GM12878 (cell line): Measurements from ENCODE around the gene BCKDHB. TPM values are rescaled to one million over a fixed set of nuclear protein-coding genes. Genes with fewer than 3 reads are reported as not detected.

Experiments used
- ATAC-seq: fragments of 200-7000 bp; cut with Tn5 transposase; 3 replicates; pipeline ENCODE4 v1.9.1; 2020; ENCODE audit warnings: mild to moderate bottlenecking, moderate library complexity
- BruUV-seq: library from RNA; stranded (reverse); fragments of 400-500 nt; replicated peaks from 2 replicates; lab custom pipeline; 2021; lab: Mats Ljungman, UMichigan
- CTCF ChIA-PET: fragments of 300-600 bp; sonication (Branson Sonifier 250); formaldehyde crosslinking; extraction: SDS; loops from one replicate; lab custom pipeline; 2021; ENCODE audit warnings: inconsistent platforms; lab: Yijun Ruan, JAX
- POLR2A ChIA-PET: fragments of 350-600 bp; formaldehyde crosslinking; extraction: SDS; loops from one replicate; lab custom pipeline; 2021; ENCODE audit warnings: inconsistent platforms; lab: Charles Lee
- RAD21 ChIA-PET: fragments of 300-600 bp; sonication (Branson Sonifier 250); formaldehyde crosslinking; loops from one replicate; lab custom pipeline; 2023; ENCODE audit warnings: antibody characterized with exemption; ENCODE audit not compliant: unreplicated experiment; lab: Charles Lee
- SMC1A ChIA-PET: fragments of 300-600 bp; sonication (Branson Sonifier 250); formaldehyde crosslinking; loops from one replicate; lab custom pipeline; 2023; ENCODE audit not compliant: unreplicated experiment, uncharacterized antibody; lab: Charles Lee
- DNase-seq: peaks from one replicate; pipeline ENCODE4 v3.0.0-alpha.2; 2011; ENCODE audit warnings: low read depth, low spot score
- FAIRE-seq: peaks from 3 replicates; lab custom pipeline; 2011; peaks lifted over from hg19 to GRCh38; lab: Jason Lieb, UNC
- H2AFZ ChIP-seq: 2 replicates; pipeline ENCODE4 v1.6.0; 2011; ENCODE audit warnings: low read depth, low read length, control low read depth; ENCODE audit not compliant: control insufficient read depth
- H3K27ac ChIP-seq: 2 replicates; pipeline ENCODE4 v1.5.1; 2011; ENCODE audit warnings: control low read depth; ENCODE audit not compliant: control insufficient read depth, insufficient read depth
- H3K27me3 ChIP-seq, 2 experiments: replicated peaks in 1 of 2; 2 replicates each; pipeline versions ENCODE4 v1.6.0 to v1.6.1; 2011; ENCODE audit warnings: low read length in 1 of 2; ENCODE audit not compliant: control insufficient read depth in 2 of 2, insufficient read depth in 2 of 2
- H3K36me3 ChIP-seq, 2 experiments: 2 replicates each; pipeline ENCODE4 v1.5.1; 2011; ENCODE audit warnings: low read length in 1 of 2; ENCODE audit not compliant: control insufficient read depth in 2 of 2, insufficient read depth in 2 of 2
- H3K4me1 ChIP-seq: 2 replicates; pipeline ENCODE4 v1.6.1; 2011; ENCODE audit warnings: mild to moderate bottlenecking, low read length, moderate library complexity, mixed read lengths; ENCODE audit not compliant: control insufficient read depth, insufficient read depth
- H3K4me2 ChIP-seq: 2 replicates; pipeline ENCODE4 v1.6.0; 2011; ENCODE audit warnings: control low read depth; ENCODE audit not compliant: control insufficient read depth, insufficient read depth
- H3K4me3 ChIP-seq: fragments of 200-600 bp; sonication (generic); 2 replicates; pipeline ENCODE4 v1.5.1; 2016
- H3K79me2 ChIP-seq: 2 replicates; pipeline ENCODE4 v1.6.0; 2011; ENCODE audit warnings: low read length; ENCODE audit not compliant: control insufficient read depth, insufficient read depth
- H3K9ac ChIP-seq: 2 replicates; pipeline ENCODE4 v1.8.0; 2011; ENCODE audit warnings: low read length, control low read depth, mixed read lengths; ENCODE audit not compliant: control insufficient read depth, insufficient read depth
- H3K9me3 ChIP-seq: replicated peaks from 3 replicates; pipeline ENCODE4 v1.5.1; 2011; ENCODE audit warnings: mild to moderate bottlenecking, low read length; ENCODE audit not compliant: control insufficient read depth, insufficient read depth
- H4K20me1 ChIP-seq: 2 replicates; pipeline ENCODE4 v1.6.0; 2011; ENCODE audit not compliant: control insufficient read depth, insufficient read depth
- BRCA1 ChIP-seq: IDR thresholded peaks from 2 replicates; pipeline ENCODE4 v1.6.1; 2011; ENCODE audit warnings: low read depth, low read length, improper control_type of control experiment
- RFX5 ChIP-seq: IDR thresholded peaks from 2 replicates; pipeline ENCODE4 v1.6.1; 2011; ENCODE audit warnings: low read depth, low read length, improper control_type of control experiment
- SUZ12 ChIP-seq: fragments of 200-600 bp; sonication (generic); IDR thresholded peaks from one replicate; pipeline ENCODE4 v1.6.1; 2018; ENCODE audit warnings: antibody characterized with exemption, mild to moderate bottlenecking; ENCODE audit not compliant: unreplicated experiment
- ZBTB33 ChIP-seq: fragments of 450-650 bp; IDR thresholded peaks from 2 replicates; pipeline ENCODE4 v1.6.1; 2017; ENCODE audit warnings: mild to moderate bottlenecking
- WGBS: methylation state at CpG from one replicate; pipeline ENCODE4 v1.1.6; 2016; ENCODE audit warnings: low lambda C conversion rate; ENCODE audit not compliant: insufficient replicate concordance, insufficient coverage; ENCODE audit errors: missing lambda C conversion rate; 5-methylcytosine and 5-hydroxymethylcytosine counted together
- in situ Hi-C: fragments of 300-500 bp; cut with MboI; formaldehyde crosslinking; loops from 9 replicates; pipeline ENCODE4 v1.14.3; 2018; ENCODE audit warnings: mixed read lengths
- intact Hi-C: fragments of 100-400 bp; cut with micrococcal nuclease; formaldehyde crosslinking; loops from one replicate; pipeline ENCODE4 v1.14.2; 2022; ENCODE audit not compliant: unreplicated experiment
- polyA plus RNA-seq, 11 experiments: library from polyadenylated mRNA; depleted of rRNA in 4 of 11; unstranded in 6 of 11; stranded (reverse) in 5 of 11; fragments of >200 nt; fragmentation: Nextera tagmentation in 4 of 11; fragmentation: Illumina TruSeq in 1 of 11; extraction: Ambion mirVana in 4 of 11; extraction: Trizol in 1 of 11; gene quantifications; 1 replicate in 1 of 11; 2 replicates in 10 of 11; pipeline versions ENCODE4 v1.2.1 to v1.2.3, GENCODE V29; 2011 to 2016; ENCODE audit warnings: inconsistent platforms in 2 of 11, missing spikeins in 2 of 11, low read depth in 1 of 11
- total RNA-seq, 4 experiments: library from RNA; depleted of rRNA in 3 of 4; stranded (reverse); fragments of >200 nt in 3 of 4; fragmentation: Illumina TruSeq in 1 of 4; extraction: Trizol in 1 of 4; gene quantifications; 2 replicates each; pipeline versions ENCODE4 v1.2.1 to v1.2.3, GENCODE V29; 2013 to 2021

The BCKDHB gene
- total and polyA plus RNA-seq, 10 of the 15 experiments (the other 5 are each of a cell fraction or from before 2014, with no cell fraction given) = 12.9 to 57.1 (median 25.3) TPM

DNA sequence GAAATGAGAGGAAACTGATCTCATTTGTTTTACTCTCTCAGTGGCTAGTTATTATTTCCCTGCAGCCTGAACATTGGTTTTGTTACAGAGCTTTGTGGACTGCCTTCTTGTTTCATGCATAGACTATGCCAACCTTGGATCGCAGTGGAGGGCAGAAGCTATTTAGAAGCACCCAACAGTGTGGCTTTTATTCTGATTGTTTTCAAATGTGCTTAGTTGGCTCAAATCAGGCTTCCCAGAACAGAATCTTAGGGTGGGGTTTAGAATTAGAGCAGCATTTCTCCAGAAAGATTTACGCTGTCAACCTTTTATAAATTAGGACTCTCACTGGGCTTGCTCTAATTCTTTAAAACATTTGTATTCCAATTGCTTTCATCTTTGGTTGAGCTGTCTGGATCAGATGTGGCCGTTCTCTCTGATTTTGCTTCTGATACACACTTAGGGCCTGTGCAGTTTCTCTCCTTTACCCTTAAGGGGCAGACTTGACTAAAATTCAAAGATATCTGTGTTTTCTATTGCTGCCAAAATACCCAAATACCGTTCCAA lies 210.3 kb downstream of the BCKDHB start:
- 88% methylated on average over 4 of the region's 4 CpGs for WGBS
- no peak for ATAC-seq

More for the DNA sequence above, 210.3 kb downstream of the BCKDHB start:
- RAD21 ChIA-PET = no interaction called here
- DNase-seq (no peak), FAIRE-seq (no peak)
- Histone ChIP-seq H3K4me3 (no peak overlapping the region), H3K4me2 (no peak overlapping the region), H3K9ac (no peak overlapping the region), H3K9me3 (no peaks in the 10 kb centered on the region), H3K27me3 (no peaks in the 10 kb centered on the region), H3K36me3 (no peaks in the 10 kb centered on the region), H3K27ac (no peak overlapping the region), H2AFZ (no peak overlapping the region), H3K79me2 (no peaks in the 10 kb centered on the region), H3K4me1 (no peaks in the 10 kb centered on the region), H4K20me1 (no peaks in the 10 kb centered on the region)
- CTCF ChIA-PET = no interaction called here
- intact Hi-C loops = no loop called here
- in situ Hi-C loops = no loop called here
- SMC1A ChIA-PET = no interaction called here
- no TSS peak for BruUV-seq
- TF ChIP-seq RFX5 (no peak), ZBTB33 (no peak), SUZ12 (no peak), BRCA1 (no peak)
- POLR2A ChIA-PET = no interaction called here
